Parathyroid adenoma (tissue), 2 donors: ENCODE results near the gene PTGER4.

Source experiments
- H2AFZ ChIP-seq: fragments of 300-600 bp; sonication (generic); one replicate; pipeline ENCODE4 v1.7.0; 2017; ENCODE audit warnings: antibody characterized with exemption, mild to moderate bottlenecking
- H3K27ac ChIP-seq: fragments of 300-600 bp; sonication (generic); one replicate; pipeline ENCODE4 v1.7.0; 2017
- H3K27me3 ChIP-seq: fragments of 300-600 bp; sonication (generic); one replicate; pipeline ENCODE4 v1.7.0; 2017; ENCODE audit warnings: low read length; ENCODE audit not compliant: control insufficient read depth, insufficient read depth
- H3K36me3 ChIP-seq: fragments of 300-600 bp; sonication (generic); one replicate; pipeline ENCODE4 v1.7.0; 2017; ENCODE audit warnings: low read length; ENCODE audit not compliant: control insufficient read depth, insufficient read depth
- H3K4me1 ChIP-seq: fragments of 300-600 bp; sonication (generic); one replicate; pipeline ENCODE4 v1.7.0; 2017; ENCODE audit warnings: control low read depth
- H3K4me2 ChIP-seq: fragments of 300-600 bp; sonication (generic); one replicate; pipeline ENCODE4 v1.7.0; 2017; ENCODE audit warnings: low read length
- H3K4me3 ChIP-seq: fragments of 300-600 bp; sonication (generic); one replicate; pipeline ENCODE4 v1.7.0; 2017; ENCODE audit warnings: low read depth, low read length
- H3K79me2 ChIP-seq: fragments of 300-600 bp; sonication (generic); one replicate; pipeline ENCODE4 v1.7.0; 2017; ENCODE audit warnings: control low read depth
- H3K9ac ChIP-seq: fragments of 300-600 bp; sonication (generic); one replicate; pipeline ENCODE4 v1.7.0; 2017; ENCODE audit warnings: mild to moderate bottlenecking
- H3K9me3 ChIP-seq: fragments of 300-600 bp; sonication (generic); one replicate; pipeline ENCODE4 v1.7.0; 2017; ENCODE audit warnings: low read length; ENCODE audit not compliant: control insufficient read depth
- CTCF ChIP-seq: fragments of 300-600 bp; sonication (generic); IDR thresholded peaks from one replicate; pipeline ENCODE4 v1.7.0; 2017; ENCODE audit warnings: antibody characterized with exemption, mild to moderate bottlenecking
- donor health status: primary hyperparathyroidism.

The PTGER4 gene

GRCh38 chr5:40683305-40683704, 3.6 kb downstream of the PTGER4 start:
- Histone ChIP-seq H3K4me2 (no peak overlapping the region), H3K36me3 (no peaks in the 10 kb centered on the region), H2AFZ (no peak overlapping the region), H3K4me3 (no peak overlapping the region), H3K79me2 (no peaks in the 10 kb centered on the region), H3K9me3 (no peaks in the 10 kb centered on the region), H3K4me1 (no peaks in the 10 kb centered on the region), H3K27ac (no peak overlapping the region), H3K27me3 (peaks cover 2% of the 10 kb centered on the region), H3K9ac (no peak overlapping the region)
- TF ChIP-seq CTCF, result no peak

- H3K9me3 ChIP-seq, result no peaks in the 10 kb centered on the region
- no peaks in the 10 kb centered on the region for H3K79me2 ChIP-seq
- H2AFZ ChIP-seq, result no peak overlapping the region
- H3K4me1 ChIP-seq, result no peaks in the 10 kb centered on the region
- H3K36me3 ChIP-seq, result no peaks in the 10 kb centered on the region
- no peak overlapping the region for H3K27ac ChIP-seq
- no peak overlapping the region for H3K9ac ChIP-seq
- no peak for TF ChIP-seq CTCF
- H3K4me3 ChIP-seq, result no peak overlapping the region
- peaks cover 2% of the 10 kb centered on the region for H3K27me3 ChIP-seq
- no peak overlapping the region for H3K4me2 ChIP-seq
Measured at GRCh38 chr5:40685193-40685592, 5.5 kb downstream of the PTGER4 start.

DNA sequence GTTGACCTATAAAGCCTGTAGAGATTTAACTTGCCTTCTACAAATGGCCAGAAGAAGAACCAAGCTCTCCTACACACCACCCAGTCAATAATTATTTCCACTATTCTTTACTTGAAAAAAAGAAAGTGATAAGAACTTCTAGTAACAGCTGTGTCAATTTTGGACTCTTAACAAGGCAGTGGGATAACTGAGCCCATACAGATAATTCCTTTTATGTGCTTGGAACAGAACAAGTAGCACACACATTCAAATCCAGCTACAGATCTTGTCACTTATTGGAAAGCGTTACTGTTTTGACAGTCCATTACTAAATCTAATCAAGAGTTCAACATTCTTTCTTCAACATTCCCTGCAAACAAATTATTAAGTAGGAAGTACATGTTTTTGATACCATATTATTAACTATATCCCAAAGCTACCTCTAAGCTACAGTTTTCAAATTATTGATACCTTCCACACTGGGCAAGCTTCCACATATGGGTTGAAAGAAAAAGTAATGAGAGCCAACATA, 6.3 kb downstream of the PTGER4 start:
- H3K9ac ChIP-seq, result no peak overlapping the region
- no peaks in the 10 kb centered on the region for H3K36me3 ChIP-seq
- H3K79me2 ChIP-seq, result no peaks in the 10 kb centered on the region
- H3K4me1 ChIP-seq, result no peaks in the 10 kb centered on the region
- peaks cover 2% of the 10 kb centered on the region for H3K27me3 ChIP-seq
- no peak for TF ChIP-seq CTCF
- H3K9me3 ChIP-seq, result no peaks in the 10 kb centered on the region
- no peak overlapping the region for H2AFZ ChIP-seq
- H3K4me3 ChIP-seq, result no peak overlapping the region
- H3K4me2 ChIP-seq, result no peak overlapping the region
- H3K27ac ChIP-seq, result no peak overlapping the region

DNA sequence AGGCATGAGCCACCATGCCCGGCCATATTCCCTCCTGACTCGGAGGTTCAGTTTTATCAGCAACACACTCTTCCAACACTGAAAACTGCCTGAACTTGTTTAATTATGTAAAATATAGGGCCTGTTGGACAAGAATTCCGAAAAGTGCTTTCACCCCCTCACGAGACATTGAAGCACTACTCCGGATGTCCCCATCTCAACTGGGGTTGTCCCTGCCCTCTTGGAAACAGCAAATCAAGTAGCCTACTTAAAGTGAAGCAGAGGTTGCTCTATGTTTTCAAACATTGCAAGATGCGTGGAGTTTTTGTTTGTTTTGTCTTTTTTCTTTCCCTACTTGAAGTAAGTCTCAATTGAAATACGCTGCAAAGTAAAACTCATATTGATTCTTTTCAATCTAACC, 7.6 kb downstream of the PTGER4 start:
- no peak overlapping the region for H3K4me2 ChIP-seq
- H3K79me2 ChIP-seq, result no peaks in the 10 kb centered on the region
- H3K4me3 ChIP-seq, result no peak overlapping the region

More for the DNA sequence above, 7.6 kb downstream of the PTGER4 start:
- H3K9me3 ChIP-seq, result no peaks in the 10 kb centered on the region
- H3K4me1 ChIP-seq, result no peaks in the 10 kb centered on the region
- no peak overlapping the region for H2AFZ ChIP-seq
- no peak overlapping the region for H3K9ac ChIP-seq
- no peak overlapping the region for H3K27ac ChIP-seq
- no peak for TF ChIP-seq CTCF
- no peaks in the 10 kb centered on the region for H3K27me3 ChIP-seq
- H3K36me3 ChIP-seq, result no peaks in the 10 kb centered on the region
